GM18951 (cell line): ENCODE data around the gene GDPGP1.

Experiments
- POLR2A ChIP-seq: IDR thresholded peaks from 4 replicates; pipeline ENCODE4 v1.6.1; 2011; ENCODE audit warnings: mild to moderate bottlenecking; ENCODE audit not compliant: insufficient read length, insufficient read depth; ENCODE audit errors: extremely low read depth
- in situ Hi-C: fragments of 300-500 bp; cut with MboI; formaldehyde crosslinking; loops from one replicate; pipeline ENCODE4 v1.12.0; 2022; ENCODE audit warnings: low sequenced_read_pairs, mixed read lengths, inconsistent platforms; ENCODE audit not compliant: unreplicated experiment

GDPGP1 gene

DNA sequence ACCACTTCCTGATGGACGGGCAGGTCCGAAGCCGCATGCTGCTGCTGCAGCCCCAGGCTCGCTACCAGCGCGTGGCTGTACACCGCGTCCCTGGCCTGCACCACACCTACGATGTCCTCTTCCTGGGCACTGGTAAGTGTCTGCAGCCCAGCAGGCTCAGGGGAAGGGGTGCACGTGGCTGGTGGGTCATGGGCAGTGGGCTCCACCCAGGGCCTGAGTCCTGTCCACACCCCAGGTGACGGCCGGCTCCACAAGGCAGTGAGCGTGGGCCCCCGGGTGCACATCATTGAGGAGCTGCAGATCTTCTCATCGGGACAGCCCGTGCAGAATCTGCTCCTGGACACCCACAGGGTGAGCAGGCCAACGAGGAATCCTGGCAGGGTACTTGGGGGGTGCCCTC lies 9.0 kb upstream of the GDPGP1 start:
- in situ Hi-C loops: no loop called here
- no peak for TF ChIP-seq POLR2A

DNA sequence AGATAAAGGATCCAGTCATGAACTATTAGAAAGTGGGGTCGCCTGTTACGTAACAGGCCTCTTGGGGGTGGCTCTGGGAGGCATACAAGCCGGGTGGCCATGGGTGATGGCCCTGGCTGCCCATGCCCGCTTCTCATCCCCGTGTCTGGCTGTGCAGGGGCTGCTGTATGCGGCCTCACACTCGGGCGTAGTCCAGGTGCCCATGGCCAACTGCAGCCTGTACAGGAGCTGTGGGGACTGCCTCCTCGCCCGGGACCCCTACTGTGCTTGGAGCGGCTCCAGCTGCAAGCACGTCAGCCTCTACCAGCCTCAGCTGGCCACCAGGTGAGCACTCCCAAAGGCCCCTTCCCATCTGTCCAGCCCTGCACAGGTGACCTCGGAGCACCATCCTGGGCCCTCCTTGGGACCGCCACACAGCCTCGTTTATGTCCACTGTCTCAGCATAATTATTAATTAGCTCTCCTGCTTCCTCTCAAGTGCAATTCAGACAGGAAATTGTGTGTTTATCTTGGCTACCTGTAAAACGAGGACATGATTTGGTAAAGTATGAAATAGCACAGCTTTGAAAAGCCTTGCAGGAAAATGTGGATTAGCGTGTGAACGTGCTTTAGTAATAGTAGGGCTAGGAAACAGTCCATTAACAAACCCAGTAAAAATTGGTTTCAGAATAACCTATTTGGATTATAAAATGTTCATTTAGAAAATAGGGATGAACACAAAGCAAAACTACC lies 8.3 kb upstream of the GDPGP1 start:
- in situ Hi-C loops: no loop called here
- no peak for TF ChIP-seq POLR2A

DNA sequence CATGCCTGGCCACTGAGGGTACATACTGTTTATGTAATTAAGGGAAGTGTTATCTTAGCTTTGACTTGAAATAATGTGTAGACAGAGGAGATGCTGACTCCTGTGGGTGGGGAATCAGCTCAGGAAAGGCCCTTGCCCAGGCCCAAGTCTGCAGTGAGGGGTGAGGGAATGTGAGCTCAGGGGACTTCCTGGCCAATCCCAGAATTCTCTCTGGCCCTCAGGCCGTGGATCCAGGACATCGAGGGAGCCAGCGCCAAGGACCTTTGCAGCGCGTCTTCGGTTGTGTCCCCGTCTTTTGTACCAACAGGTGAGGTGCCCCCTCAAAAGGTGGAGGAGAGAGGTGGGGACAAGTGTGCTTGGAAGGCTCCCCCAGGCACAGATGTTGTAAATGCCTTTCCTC lies 6.7 kb upstream of the GDPGP1 start:
- no peak for TF ChIP-seq POLR2A

DNA sequence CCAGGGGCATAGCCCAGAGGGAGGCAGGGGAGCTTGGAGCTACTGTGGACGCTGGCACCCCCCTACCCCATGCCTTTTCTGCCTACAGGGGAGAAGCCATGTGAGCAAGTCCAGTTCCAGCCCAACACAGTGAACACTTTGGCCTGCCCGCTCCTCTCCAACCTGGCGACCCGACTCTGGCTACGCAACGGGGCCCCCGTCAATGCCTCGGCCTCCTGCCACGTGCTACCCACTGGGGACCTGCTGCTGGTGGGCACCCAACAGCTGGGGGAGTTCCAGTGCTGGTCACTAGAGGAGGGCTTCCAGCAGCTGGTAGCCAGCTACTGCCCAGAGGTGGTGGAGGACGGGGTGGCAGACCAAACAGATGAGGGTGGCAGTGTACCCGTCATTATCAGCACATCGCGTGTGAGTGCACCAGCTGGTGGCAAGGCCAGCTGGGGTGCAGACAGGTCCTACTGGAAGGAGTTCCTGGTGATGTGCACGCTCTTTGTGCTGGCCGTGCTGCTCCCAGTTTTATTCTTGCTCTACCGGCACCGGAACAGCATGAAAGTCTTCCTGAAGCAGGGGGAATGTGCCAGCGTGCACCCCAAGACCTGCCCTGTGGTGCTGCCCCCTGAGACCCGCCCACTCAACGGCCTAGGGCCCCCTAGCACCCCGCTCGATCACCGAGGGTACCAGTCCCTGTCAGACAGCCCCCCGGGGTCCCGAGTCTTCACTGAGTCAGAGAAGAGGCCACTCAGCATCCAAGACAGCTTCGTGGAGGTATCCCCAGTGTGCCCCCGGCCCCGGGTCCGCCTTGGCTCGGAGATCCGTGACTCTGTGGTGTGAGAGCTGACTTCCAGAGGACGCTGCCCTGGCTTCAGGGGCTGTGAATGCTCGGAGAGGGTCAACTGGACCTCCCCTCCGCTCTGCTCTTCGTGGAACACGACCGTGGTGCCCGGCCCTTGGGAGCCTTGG lies 5.9 kb upstream of the GDPGP1 start:
- in situ Hi-C loops: no loop called here
- no peak for TF ChIP-seq POLR2A

More for the DNA sequence above, 6.7 kb upstream of the GDPGP1 start:
- in situ Hi-C loops: no loop called here

DNA sequence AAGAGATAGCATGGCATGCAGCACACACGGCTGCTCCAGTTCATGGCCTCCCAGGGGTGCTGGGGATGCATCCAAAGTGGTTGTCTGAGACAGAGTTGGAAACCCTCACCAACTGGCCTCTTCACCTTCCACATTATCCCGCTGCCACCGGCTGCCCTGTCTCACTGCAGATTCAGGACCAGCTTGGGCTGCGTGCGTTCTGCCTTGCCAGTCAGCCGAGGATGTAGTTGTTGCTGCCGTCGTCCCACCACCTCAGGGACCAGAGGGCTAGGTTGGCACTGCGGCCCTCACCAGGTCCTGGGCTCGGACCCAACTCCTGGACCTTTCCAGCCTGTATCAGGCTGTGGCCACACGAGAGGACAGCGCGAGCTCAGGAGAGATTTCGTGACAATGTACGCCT lies 5.0 kb upstream of the GDPGP1 start:
- TF ChIP-seq POLR2A: no peak
- in situ Hi-C loops: no loop called here

DNA sequence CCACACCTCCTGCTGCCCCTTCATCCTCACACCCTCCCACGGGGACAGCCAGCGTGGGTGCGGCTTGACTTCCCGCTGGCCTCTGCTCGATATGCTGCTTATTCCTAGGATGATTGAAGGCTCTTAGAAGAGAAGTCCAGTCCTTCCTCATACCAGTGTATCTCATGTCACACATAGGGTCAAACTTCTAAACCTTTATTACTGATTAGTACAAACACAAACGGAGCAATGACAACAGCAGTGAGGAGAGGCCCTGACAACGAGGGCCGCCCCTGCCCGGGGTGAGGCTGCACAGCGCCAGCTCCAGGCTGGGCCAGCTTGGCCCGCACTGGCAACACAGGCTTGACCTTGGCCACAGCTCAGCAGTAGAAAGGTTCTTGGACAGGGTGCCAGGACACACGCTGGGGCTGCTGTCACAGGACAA lies 3.9 kb upstream of the GDPGP1 start:
- in situ Hi-C loops: no loop called here
- no peak for TF ChIP-seq POLR2A

DNA sequence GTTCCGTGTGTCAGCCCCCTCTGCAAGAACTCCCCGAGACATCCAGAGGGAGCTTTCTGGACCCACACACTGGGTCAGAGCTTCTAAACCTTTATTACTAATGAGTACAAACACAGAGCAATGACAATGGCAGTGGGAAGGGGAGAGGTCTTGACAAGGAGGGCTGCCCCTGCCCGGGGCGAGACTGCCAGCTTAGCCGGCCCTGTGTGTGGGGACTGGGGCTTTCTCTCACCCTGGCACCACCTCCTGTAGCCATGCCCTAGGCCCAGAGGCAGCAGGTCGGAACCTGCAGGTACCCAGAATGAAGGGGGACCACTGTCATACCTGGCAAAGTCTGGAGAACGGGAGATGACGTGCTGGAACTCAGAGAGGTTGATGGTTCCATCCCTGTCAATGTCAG lies 3.4 kb upstream of the GDPGP1 start:
- no peak for TF ChIP-seq POLR2A
- in situ Hi-C loops: no loop called here

DNA sequence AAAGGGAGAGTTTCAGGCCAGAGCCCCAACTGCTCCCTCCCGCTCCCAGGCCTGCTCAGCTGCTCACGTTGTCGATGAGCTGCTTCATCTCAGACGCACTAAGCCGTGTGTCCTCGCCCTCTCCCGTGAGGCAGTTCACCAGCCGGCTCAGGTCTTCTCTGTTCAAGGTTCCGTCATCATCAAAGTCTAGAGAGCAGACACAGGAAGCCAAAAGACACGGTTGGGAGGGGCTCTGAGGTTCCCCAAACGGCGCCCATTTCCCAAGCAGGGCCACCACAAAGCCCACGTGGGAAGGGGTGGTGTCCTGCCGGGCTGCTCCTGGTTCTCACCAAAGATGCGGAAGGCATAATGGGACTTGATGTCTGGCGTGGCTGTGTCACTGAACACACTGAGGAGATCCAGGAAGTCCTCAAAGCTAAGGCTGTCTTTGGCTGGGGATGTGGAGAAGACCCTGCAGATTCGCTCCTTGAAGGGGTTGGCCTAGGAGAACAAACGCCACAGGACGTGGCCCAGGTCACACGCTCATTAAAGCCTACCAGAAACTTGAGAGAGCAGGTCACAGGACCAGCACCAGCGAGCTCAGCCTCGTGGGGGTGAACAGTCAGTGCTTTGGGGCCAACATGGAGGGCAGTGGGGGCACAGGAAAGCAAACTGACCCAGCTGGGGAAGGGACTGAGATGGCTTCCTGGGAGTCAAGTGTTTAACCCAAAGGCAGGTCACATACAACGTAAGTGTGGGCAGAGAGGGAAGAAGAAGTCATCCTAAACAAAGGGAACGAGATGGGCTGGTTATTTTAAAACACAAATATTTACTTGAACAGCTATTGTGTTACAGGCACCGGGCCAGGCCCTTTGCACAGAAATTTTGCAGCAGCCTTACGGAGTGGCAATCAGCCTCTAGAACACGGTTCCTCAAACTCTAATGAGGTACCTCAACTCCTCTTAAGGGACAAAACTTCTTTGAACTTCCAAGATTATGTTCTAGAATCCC lies 2.7 kb upstream of the GDPGP1 start:
- in situ Hi-C loops: no loop called here
- TF ChIP-seq POLR2A: no peak

DNA sequence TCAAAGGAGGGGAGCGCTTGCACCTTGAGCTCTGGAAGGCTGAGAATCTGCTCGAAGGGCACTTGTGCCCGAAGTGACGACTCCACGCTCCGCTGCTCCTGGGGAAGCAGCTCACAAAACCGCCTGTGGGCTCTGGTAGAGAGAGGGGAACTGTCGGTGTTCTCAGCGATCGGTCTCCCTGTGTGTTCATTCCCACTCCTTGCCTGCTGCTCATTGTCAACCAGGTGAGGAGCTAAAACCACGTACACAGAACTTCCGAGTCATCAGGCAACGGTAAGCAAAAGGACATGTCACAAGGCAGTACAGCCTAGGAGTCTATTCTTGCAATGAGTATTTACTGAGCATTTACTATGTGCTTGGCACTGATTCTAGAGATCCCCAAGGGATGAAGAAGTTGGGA lies 1.8 kb upstream of the GDPGP1 start:
- in situ Hi-C loops: no loop called here
- no peak for TF ChIP-seq POLR2A

DNA sequence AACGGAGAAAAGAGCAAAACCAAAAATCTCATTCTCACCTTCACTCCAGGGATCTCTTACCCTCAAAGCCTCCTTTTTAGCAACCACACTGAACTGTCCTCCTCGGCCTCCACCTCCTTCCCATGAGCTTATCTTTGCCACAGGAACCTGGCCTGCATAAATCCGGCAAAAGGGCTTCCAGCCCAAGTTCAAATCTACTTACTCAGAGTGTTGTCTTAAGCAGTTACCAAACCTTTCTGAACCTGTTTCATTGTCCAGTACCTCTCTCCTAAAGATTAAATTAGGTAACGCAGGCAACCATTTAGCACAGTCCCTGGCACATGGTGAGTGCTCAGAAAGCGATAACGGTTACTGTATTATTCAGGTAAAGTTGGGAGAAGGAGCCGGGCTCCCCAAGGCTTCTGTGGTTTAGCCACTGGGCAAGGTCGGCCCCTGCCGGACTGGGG lies 1.0 kb upstream of the GDPGP1 start:
- no peak for TF ChIP-seq POLR2A
- in situ Hi-C loops: no loop called here

DNA sequence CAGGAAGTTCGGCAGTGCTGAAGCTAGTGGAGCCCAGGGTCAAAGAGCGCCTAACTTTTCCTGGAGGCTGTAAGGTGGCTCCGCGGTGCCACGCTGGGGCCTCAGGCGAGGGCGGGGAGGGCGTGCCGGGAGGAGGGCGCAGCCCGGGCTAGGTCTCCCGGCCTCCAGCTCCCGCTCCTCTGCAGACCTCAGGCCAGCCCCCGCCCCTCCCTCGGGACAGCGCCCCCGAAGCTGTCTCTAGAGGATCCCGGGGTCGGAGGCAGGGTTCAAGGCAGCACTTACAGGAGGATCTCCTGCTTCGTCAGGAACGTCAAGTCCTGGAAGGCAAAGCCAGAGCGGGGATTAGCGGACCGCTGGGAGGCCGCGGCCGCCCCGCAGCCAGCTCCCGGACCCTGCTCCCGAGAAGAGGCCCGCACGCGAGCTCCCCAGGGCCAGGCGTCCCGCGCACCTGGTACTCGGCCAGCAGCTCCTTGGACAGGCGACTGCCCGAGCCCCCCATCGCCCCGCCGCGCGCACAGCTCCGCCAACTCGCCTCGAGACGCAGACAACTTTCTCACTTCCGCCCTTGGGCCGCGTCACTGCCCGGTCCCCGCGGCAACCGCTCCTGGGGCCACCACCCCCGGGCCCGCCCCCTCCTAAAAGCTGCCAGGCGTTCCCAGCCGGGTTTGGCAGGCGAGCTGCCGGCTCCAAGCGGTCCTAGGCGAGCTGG lies 468 bp upstream of the GDPGP1 start, which contains the start of gene CIB1:
Gene CIB1 (minus strand): TSS at position 555 of the 709 bp plus-strand sequence. CDS start 56 bp downstream, at position 499.
- TF ChIP-seq POLR2A: peak; percentile 56
- in situ Hi-C loops: no loop called here

DNA sequence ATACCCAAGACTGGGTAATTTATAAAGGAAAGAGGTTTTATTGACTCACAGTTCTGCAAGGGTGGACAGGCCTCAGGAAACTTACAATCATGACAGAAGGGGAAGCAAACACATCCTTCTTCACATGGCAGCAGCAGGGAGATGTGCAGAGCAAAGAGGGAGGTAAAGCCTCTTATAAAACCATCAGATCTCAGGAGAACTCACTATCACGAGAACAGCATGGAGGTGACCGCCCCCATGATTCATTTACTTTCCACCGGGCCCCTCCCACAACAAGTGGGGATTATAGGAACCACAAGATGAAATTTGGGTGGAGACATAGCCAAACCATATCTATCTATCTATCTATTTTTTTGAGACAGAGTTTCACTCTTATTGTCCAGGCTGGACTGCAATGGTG lies 5.4 kb downstream of the GDPGP1 start:
- TF ChIP-seq POLR2A: no peak

More for the DNA sequence above, 5.4 kb downstream of the GDPGP1 start:
- in situ Hi-C loops: no loop called here
